C4-2B (cell line): Measurements from ENCODE around the gene UQCRC1.

Source experiments
- CTCF ChIP-seq: fragments of 450-650 bp; conservative IDR thresholded peaks from 2 replicates; pipeline ENCODE4 v1.5.1; 2017; ENCODE audit warnings: mild to moderate bottlenecking
- ZFX ChIP-seq: fragments of 450-650 bp; IDR thresholded peaks from 2 replicates; pipeline ENCODE4 v1.6.1; 2017

GRCh38 chr3:48571938-48572337 lies 37.5 kb downstream of the UQCRC1 start:
- TF ChIP-seq CTCF, result no peak
- no peak for TF ChIP-seq ZFX
